ENCODE measurements around the gene NRSN1.

NRSN1 gene

GRCh38 chr6:24099181-24099580, 26.8 kb upstream of the NRSN1 start:
- Histone ChIP-seq H3K4me1 (ENCODE audit: control insufficient read depth, low read length) (no peaks in the 10 kb centered on the region), H3K9me2 (replicated peaks; ENCODE audit: control insufficient read depth, low read length) (no peaks in the 10 kb centered on the region), H3K27me3 (ENCODE audit: control insufficient read depth, low read length) (no peaks in the 10 kb centered on the region), H3K27ac (ENCODE audit: low read depth, low read length) (no peak overlapping the region), H3F3A (ENCODE audit: control insufficient read depth, insufficient read depth) (no peaks in the 10 kb centered on the region), H4K20me1 (ENCODE audit: control insufficient read depth, insufficient read depth, low read depth, low read length) (no peaks in the 10 kb centered on the region), H3K9me3 (ENCODE audit: control insufficient read depth, insufficient read depth, low read length) (no peaks in the 10 kb centered on the region), H3K4me2 (ENCODE audit: low read length) (no peak overlapping the region), H3K4me3 (ENCODE audit: low read length) (no peak overlapping the region), H3K36me3 (ENCODE audit: control insufficient read depth, low read length) (no peaks in the 10 kb centered on the region), H3K79me2 (ENCODE audit: control insufficient read depth, low read length) (no peaks in the 10 kb centered on the region)
- TF ChIP-seq CTCF (IDR thresholded peaks at IDR 0.05; ENCODE audit: low read depth, low read length, poor library complexity, severe bottlenecking) = no peak
- no peak for TF ChIP-seq EZH2phosphoT487 (IDR thresholded peaks at IDR 0.05; ENCODE audit: borderline replicate concordance, low read length)

- Histone ChIP-seq H3K4me2 (ENCODE audit: low read length) (no peak overlapping the region), H3K4me3 (ENCODE audit: low read length) (no peak overlapping the region), H3K79me2 (ENCODE audit: control insufficient read depth, low read length) (no peaks in the 10 kb centered on the region), H3K9me3 (ENCODE audit: control insufficient read depth, insufficient read depth, low read length) (no peaks in the 10 kb centered on the region), H4K20me1 (ENCODE audit: control insufficient read depth, insufficient read depth, low read depth, low read length) (no peaks in the 10 kb centered on the region), H3K9me2 (replicated peaks; ENCODE audit: control insufficient read depth, low read length) (no peaks in the 10 kb centered on the region), H3K4me1 (ENCODE audit: control insufficient read depth, low read length) (no peaks in the 10 kb centered on the region), H3F3A (ENCODE audit: control insufficient read depth, insufficient read depth) (no peaks in the 10 kb centered on the region), H3K27me3 (ENCODE audit: control insufficient read depth, low read length) (no peaks in the 10 kb centered on the region), H3K36me3 (ENCODE audit: control insufficient read depth, low read length) (no peaks in the 10 kb centered on the region), H3K27ac (ENCODE audit: low read depth, low read length) (no peak overlapping the region)
- TF ChIP-seq EZH2phosphoT487 (IDR thresholded peaks at IDR 0.05; ENCODE audit: borderline replicate concordance, low read length) (no peak), CTCF (IDR thresholded peaks at IDR 0.05; ENCODE audit: low read depth, low read length, poor library complexity, severe bottlenecking) (no peak)
Observed at GRCh38 chr6:24100024-24100769, 25.8 kb upstream of the NRSN1 start.

GRCh38 chr6:24100770-24101155, 25.3 kb upstream of the NRSN1 start:
- no peaks in the 10 kb centered on the region for H3K79me2 ChIP-seq (ENCODE audit: control insufficient read depth, low read length)
- H3K4me2 ChIP-seq (ENCODE audit: low read length) = no peak overlapping the region
- no peaks in the 10 kb centered on the region for H3K27me3 ChIP-seq (ENCODE audit: control insufficient read depth, low read length)
- TF ChIP-seq CTCF (IDR thresholded peaks at IDR 0.05; ENCODE audit: low read depth, low read length, poor library complexity, severe bottlenecking) (no peak), EZH2phosphoT487 (IDR thresholded peaks at IDR 0.05; ENCODE audit: borderline replicate concordance, low read length) (no peak)
- H3K9me3 ChIP-seq (ENCODE audit: control insufficient read depth, insufficient read depth, low read length) = no peaks in the 10 kb centered on the region
- no peaks in the 10 kb centered on the region for H3K4me1 ChIP-seq (ENCODE audit: control insufficient read depth, low read length)
- no peak overlapping the region for H3K27ac ChIP-seq (ENCODE audit: low read depth, low read length)
- H4K20me1 ChIP-seq (ENCODE audit: control insufficient read depth, insufficient read depth, low read depth, low read length) = no peaks in the 10 kb centered on the region
- H3K36me3 ChIP-seq (ENCODE audit: control insufficient read depth, low read length) = no peaks in the 10 kb centered on the region
- H3F3A ChIP-seq (ENCODE audit: control insufficient read depth, insufficient read depth) = no peaks in the 10 kb centered on the region
- no peak overlapping the region for H3K4me3 ChIP-seq (ENCODE audit: low read length)
- no peaks in the 10 kb centered on the region for H3K9me2 ChIP-seq (replicated peaks; ENCODE audit: control insufficient read depth, low read length)
